ENCODE results near the gene ABR.
"Not testable (repeated sequence)": the region's sequence is repeated elsewhere in the genome, so short reads cannot be mapped to it uniquely, and the experiment has no call there.

The ABR gene

GRCh38 chr17:1150863-1151600 lies 28.7 kb downstream of the ABR start:
- no peak for DNase-seq (ENCODE audit: extremely low read depth in 1 of 2, low read depth in 1 of 2)

GRCh38 chr17:1149869-1150268 lies 29.9 kb downstream of the ABR start:
- DNase-seq (ENCODE audit: extremely low read depth in 1 of 2, low read depth in 1 of 2): no peak

DNA sequence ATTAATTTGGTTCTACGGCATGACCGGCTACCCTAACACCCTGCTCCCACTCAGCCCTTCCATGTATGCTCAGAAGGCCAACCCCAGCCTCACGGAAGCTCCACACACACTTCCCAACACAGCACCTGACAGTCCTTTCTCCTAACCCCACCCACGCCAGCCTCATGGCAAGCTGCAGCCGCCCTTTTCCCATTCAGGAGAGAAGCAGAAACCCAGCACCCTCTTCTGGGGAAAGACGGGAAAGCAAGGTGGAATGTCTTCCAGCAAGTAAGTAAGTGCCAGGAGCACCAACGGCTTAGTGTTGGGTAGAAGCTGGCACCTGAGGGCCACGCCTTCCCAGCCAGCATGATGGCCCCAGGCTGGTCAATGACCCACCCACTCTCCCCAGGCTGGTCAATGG lies 32.1 kb downstream of the ABR start:
- no peak for DNase-seq (ENCODE audit: extremely low read depth in 1 of 2, low read depth in 1 of 2)

GRCh38 chr17:1146561-1147265 lies 33.1 kb downstream of the ABR start:
- DNase-seq (ENCODE audit: extremely low read depth in 1 of 2, low read depth in 1 of 2): no peak

DNA sequence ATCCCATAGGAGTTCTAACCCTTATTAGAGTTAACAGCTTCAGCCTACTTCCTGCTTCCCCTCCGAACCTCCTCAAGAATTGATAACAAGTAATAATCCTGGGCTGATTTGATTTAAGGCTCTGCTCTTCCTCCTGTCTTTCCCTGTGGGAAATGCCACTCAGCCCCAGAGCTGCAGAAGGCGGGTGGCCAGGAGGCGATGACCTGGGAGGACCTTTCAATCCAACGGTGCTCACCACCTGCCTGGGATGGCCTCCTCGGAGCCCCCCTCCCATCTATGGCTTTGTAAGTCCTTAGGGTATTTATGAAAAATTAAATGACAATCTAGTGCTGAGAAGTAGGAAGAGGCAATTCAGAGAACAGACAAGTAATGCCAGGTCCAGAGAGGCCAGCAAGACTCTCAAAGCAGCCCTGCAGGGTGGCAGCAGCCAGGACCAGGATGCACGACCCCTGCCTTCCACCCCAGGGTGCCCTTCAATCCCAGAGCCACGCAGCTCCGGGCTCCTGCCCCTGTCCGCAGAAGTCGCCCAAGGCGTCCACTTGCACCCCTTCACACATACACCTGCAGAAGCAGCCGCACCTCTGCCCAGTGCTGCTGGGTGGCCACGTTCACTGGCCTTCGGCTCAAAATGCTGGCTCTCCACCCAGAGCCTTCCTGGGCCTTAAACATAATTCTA lies 34.3 kb downstream of the ABR start:
- DNase-seq (ENCODE audit: extremely low read depth in 1 of 2, low read depth in 1 of 2): no peak

- no peak for DNase-seq (ENCODE audit: extremely low read depth in 1 of 2, low read depth in 1 of 2)
Measured at GRCh38 chr17:1144162-1144561, 35.6 kb downstream of the ABR start.

GRCh38 chr17:1143573-1143972 lies 36.2 kb downstream of the ABR start:
- no peak for DNase-seq (ENCODE audit: extremely low read depth in 1 of 2, low read depth in 1 of 2)

DNA sequence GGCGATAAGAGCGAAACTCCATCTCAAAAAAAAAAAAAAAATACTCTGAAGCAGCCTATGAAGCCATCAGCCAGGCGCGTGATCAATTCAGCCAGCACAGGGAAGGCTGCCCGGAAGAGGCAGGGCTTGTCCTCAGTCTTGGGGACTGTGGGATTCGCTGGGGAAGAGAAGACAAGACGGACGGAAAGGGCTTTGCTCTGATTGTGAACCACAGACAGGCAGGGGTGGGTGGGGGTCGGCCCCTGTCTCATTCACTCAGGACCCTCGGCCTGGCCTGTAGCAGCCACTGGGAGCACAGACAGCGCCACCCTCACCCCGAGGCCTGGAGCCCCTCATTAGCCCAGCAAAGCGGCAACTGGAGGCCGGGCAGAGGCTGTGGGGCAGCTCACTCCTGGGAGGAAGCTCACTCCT lies 37.2 kb downstream of the ABR start:
- DNase-seq (ENCODE audit: extremely low read depth in 1 of 2, low read depth in 1 of 2): no peak

GRCh38 chr17:1137465-1137894 lies 42.3 kb downstream of the ABR start:
- no peak for DNase-seq (ENCODE audit: extremely low read depth in 1 of 2, low read depth in 1 of 2)

GRCh38 chr17:1136748-1137147 lies 43.0 kb downstream of the ABR start:
- DNase-seq (ENCODE audit: extremely low read depth in 1 of 2, low read depth in 1 of 2): no peak

DNA sequence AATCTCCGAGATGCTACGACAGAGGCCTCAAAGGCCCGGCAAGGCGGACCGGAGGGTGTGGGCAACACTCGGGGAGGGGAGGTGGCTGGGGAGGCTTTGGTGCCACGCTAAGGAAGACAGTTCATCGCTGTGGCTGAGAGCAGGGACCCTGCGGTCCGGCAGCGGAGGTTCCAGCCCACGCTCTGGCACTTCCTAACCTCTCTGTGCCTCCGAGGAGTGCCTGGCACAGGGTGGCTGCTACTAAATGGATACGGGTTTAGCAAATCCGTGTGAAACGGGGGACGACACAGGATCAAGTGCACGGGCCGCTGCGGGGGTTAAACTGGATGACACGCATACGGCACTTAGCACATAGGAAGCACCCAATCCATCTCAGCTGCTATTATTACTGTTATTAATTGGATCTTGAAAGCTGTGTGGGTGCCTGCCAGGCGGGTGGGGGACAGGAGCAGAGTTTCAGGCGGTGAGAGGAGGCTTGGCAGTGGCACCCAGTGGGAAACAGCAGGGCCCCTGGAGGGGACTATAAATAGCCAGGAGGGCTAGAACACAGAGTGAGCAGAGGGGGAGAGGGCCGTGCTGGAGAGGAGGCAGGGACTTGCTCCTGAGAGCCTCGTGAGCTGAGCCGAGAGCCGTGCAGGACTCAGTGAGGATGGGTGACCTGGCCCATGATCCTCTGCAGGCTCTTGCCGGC lies 45.0 kb downstream of the ABR start:
- no peak for DNase-seq (ENCODE audit: extremely low read depth in 1 of 2, low read depth in 1 of 2)

GRCh38 chr17:1130191-1130590 lies 49.6 kb downstream of the ABR start:
- no peak for DNase-seq (ENCODE audit: extremely low read depth in 1 of 2, low read depth in 1 of 2)

- DNase-seq (ENCODE audit: extremely low read depth in 1 of 2, low read depth in 1 of 2): not testable (repeated sequence)
Measured at GRCh38 chr17:1128463-1128862, 51.3 kb downstream of the ABR start.

GRCh38 chr17:1126801-1127550 lies 52.8 kb downstream of the ABR start:
- no peak for DNase-seq (ENCODE audit: extremely low read depth in 1 of 2, low read depth in 1 of 2)

DNA sequence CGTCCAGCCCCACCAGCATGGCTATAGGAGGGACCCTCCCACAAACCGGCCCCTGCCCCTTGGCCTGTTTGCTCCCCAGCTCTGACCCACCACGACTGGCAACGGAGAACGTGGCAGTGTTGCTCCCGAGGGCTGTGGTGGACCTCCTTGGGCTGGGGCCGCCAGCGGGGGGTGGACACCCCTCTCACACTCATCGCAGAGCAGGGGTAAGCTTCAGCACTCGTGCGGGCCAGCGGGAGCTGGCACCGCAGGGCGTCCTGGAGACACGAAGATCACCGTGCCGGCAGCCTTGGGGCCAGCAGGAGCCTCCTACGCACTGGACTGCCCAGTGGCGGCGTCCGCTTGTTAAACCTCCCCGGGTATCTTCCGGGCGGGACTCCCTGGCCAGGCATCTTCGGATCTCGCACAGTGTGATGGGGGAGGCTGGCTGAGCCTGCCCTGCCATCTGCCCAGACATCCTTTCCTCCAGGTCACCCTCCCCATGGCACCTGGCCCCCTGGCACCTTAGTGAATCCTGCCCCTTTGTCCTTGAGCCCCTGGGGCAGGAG lies 53.5 kb downstream of the ABR start:
- DNase-seq (ENCODE audit: extremely low read depth in 1 of 2, low read depth in 1 of 2): no peak

GRCh38 chr17:1125788-1126145 lies 54.0 kb downstream of the ABR start:
- no peak for DNase-seq (ENCODE audit: extremely low read depth in 1 of 2, low read depth in 1 of 2)

GRCh38 chr17:1124896-1125787 lies 54.6 kb downstream of the ABR start:
- no peak for DNase-seq (ENCODE audit: extremely low read depth in 1 of 2, low read depth in 1 of 2)

DNA sequence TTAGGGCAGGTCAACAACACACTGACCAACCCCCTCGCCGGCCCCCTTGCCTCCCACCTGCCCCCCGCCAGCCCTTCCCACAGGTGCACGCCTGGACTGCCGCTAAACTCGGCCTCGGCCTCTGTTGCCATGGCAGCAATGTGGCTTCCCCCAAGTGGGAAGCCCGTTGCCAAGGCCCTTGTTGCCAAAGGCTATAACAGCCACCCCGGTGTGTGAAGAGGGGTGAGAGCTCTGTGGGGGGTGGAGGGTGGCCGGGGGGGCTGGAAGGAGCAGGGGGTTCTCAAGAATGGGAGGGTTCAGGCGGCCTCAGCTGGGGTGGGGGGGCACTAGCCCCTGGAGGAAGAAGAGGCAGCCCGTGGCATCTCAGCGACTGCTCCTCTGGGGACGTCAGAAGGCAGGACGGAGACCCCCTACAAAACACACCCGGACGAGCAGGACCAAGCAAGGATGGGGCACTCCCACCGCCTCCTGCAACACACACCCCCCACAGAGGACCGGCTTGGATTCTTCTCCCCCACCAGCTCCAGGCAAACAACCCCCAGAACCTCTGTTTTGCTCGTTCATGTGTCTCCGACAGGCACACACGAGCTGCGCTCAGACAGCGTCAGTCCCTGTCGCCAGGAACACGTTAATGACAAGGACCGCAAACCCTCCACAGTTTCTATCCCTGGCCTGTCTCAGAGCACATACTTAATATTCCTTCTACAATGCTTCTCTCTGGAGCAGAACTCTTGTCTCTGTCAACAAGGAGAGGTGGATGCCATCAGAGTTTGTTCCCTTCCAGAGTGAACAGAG lies 55.7 kb downstream of the ABR start:
- DNase-seq (ENCODE audit: extremely low read depth in 1 of 2, low read depth in 1 of 2): no peak

DNA sequence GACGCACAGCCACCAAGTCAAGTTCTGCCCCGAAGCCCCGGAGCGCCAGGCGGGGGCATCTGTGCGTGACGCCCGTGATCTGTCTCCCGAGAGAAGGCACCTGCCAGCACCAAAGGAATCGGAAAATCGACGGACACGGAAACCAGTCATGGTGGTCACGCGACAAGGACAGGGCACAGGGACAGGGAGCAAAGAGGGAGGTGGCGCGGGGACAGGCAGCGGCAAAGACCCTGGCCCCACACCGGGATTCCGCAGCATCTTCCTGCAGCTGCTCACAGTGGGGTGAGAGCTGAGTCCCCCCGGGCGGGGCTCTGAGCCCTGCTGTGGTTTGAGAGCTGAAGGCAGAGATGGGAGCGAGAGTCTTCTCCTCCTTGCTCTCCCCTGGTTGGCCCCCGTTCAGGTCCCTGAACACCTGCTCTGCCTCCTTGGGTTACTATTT lies 56.4 kb downstream of the ABR start:
- DNase-seq (ENCODE audit: extremely low read depth in 1 of 2, low read depth in 1 of 2): no peak
